ENCODE results near the gene ATOH8. TPM values are rescaled to one million over a fixed set of nuclear protein-coding genes. Genes with fewer than 3 reads are reported as not detected.
"Not testable (repeated sequence)": the region's sequence is repeated elsewhere in the genome, so short reads cannot be mapped to it uniquely, and the experiment has no call there.

ATOH8 gene
- total and polyA plus RNA-seq, 5 donors: 35.7 to 57.8 (median 52.6) TPM

GRCh38 chr2:85813982-85814801 is 60.4 kb downstream of the ATOH8 start:
- no peaks in the 10 kb centered on the region for H3K9me3 ChIP-seq (ENCODE audit: control insufficient read depth, low read length)
- H3K27me3 ChIP-seq (ENCODE audit: control insufficient read depth, insufficient read depth): no peaks in the 10 kb centered on the region
- WGBS: 29% methylated on average over 13 of the region's 13 CpGs
- H3K4me3 ChIP-seq (ENCODE audit: low read length): no peak overlapping the region
- H3K27ac ChIP-seq (ENCODE audit: low read length): no peak overlapping the region
- intact Hi-C loops (cut with DNase I): loop anchor here (2.0 to 10.0 kb wide), 5 partner anchors 82 to 179 kb away; no protein-coding TSS in a partner anchor
- H3K4me1 ChIP-seq (ENCODE audit: control insufficient read depth, insufficient read depth, low read length): peaks cover 3% of the 10 kb centered on the region
- ATAC-seq: peak; percentile 91
- DNase-seq: peak; percentile 89 to 97 (median 96)

GRCh38 chr2:85814802-85815550 is 61.2 kb downstream of the ATOH8 start:
- 67% methylated on average over 10 of the region's 10 CpGs for WGBS
- H3K9me3 ChIP-seq (ENCODE audit: control insufficient read depth, low read length): no peaks in the 10 kb centered on the region
- no peaks in the 10 kb centered on the region for H3K27me3 ChIP-seq (ENCODE audit: control insufficient read depth, insufficient read depth)
- H3K4me3 ChIP-seq (ENCODE audit: low read length): no peak overlapping the region
- no peak overlapping the region for H3K27ac ChIP-seq (ENCODE audit: low read length)
- intact Hi-C loops (cut with DNase I): loop anchor here (5.0 to 10.0 kb wide), 5 partner anchors 83 to 183 kb away; no protein-coding TSS in a partner anchor
- DNase-seq (no peak), ATAC-seq (no peak)
- peaks cover 3% of the 10 kb centered on the region for H3K4me1 ChIP-seq (ENCODE audit: control insufficient read depth, insufficient read depth, low read length)

- Histone ChIP-seq H3K4me3 (ENCODE audit: low read length) (no peak overlapping the region), H3K4me1 (ENCODE audit: control insufficient read depth, insufficient read depth, low read length) (no peaks in the 10 kb centered on the region), H3K27me3 (ENCODE audit: control insufficient read depth, insufficient read depth) (no peaks in the 10 kb centered on the region), H3K27ac (ENCODE audit: low read length) (no peak overlapping the region), H3K9me3 (ENCODE audit: control insufficient read depth, low read length) (no peaks in the 10 kb centered on the region)
- DNase-seq (no peak), ATAC-seq (no peak)
- 79% methylated on average over 6 of the region's 6 CpGs for WGBS
- intact Hi-C loops (cut with DNase I): loop anchor here in 2 of 4 donors (5.0 to 10.0 kb wide), 2 partner anchors 185 to 188 kb away; no protein-coding TSS in a partner anchor
Measured at GRCh38 chr2:85819811-85820510, 66.2 kb downstream of the ATOH8 start.

- no peak overlapping the region for H3K4me3 ChIP-seq (ENCODE audit: low read length)
- H3K27me3 ChIP-seq (ENCODE audit: control insufficient read depth, insufficient read depth): no peaks in the 10 kb centered on the region
- ATAC-seq: no peak
- WGBS: 91% methylated on average over 5 of the region's 5 CpGs
- intact Hi-C loops (cut with DNase I): no loop called here
- no peak overlapping the region for H3K27ac ChIP-seq (ENCODE audit: low read length)
- DNase-seq: no peak
- H3K9me3 ChIP-seq (ENCODE audit: control insufficient read depth, low read length): no peaks in the 10 kb centered on the region
- H3K4me1 ChIP-seq (ENCODE audit: control insufficient read depth, insufficient read depth, low read length): no peaks in the 10 kb centered on the region
Measured at GRCh38 chr2:85822766-85823165, 69.0 kb downstream of the ATOH8 start.

- Histone ChIP-seq H3K27ac (ENCODE audit: low read length) (no peak overlapping the region), H3K4me1 (ENCODE audit: control insufficient read depth, insufficient read depth, low read length) (no peaks in the 10 kb centered on the region), H3K27me3 (ENCODE audit: control insufficient read depth, insufficient read depth) (no peaks in the 10 kb centered on the region), H3K4me3 (ENCODE audit: low read length) (no peak overlapping the region), H3K9me3 (ENCODE audit: control insufficient read depth, low read length) (no peaks in the 10 kb centered on the region)
- WGBS: 66% methylated on average over 2 of the region's 2 CpGs
- no peak for ATAC-seq
- no peak for DNase-seq
- intact Hi-C loops (cut with DNase I): no loop called here
Measured at GRCh38 chr2:85823951-85824350, 70.2 kb downstream of the ATOH8 start.

- Histone ChIP-seq H3K4me1 (ENCODE audit: control insufficient read depth, insufficient read depth, low read length) (no peaks in the 10 kb centered on the region), H3K27ac (ENCODE audit: low read length) (no peak overlapping the region), H3K27me3 (ENCODE audit: control insufficient read depth, insufficient read depth) (no peaks in the 10 kb centered on the region), H3K4me3 (ENCODE audit: low read length) (no peak overlapping the region), H3K9me3 (ENCODE audit: control insufficient read depth, low read length) (no peaks in the 10 kb centered on the region)
- WGBS: 27% methylated on average over 20 of the region's 20 CpGs
- ATAC-seq (peak; percentile 91 to 95), DNase-seq (peak; percentile 79 to 92 (median 90))
- intact Hi-C loops (cut with DNase I): loop anchor here (1.0 to 5.0 kb wide), 4 partner anchors 60 to 252 kb away; partner anchors contain the start of gene ST3GAL5 (in 1 of the 4)
Measured at GRCh38 chr2:85826990-85827878, 73.4 kb downstream of the ATOH8 start.

- intact Hi-C loops (cut with DNase I): loop anchor here (1.0 to 5.0 kb wide), 4 partner anchors 59 to 251 kb away; partner anchors contain the start of gene ST3GAL5 (in 1 of the 4)
- Histone ChIP-seq H3K27me3 (ENCODE audit: control insufficient read depth, insufficient read depth) (no peaks in the 10 kb centered on the region), H3K4me3 (ENCODE audit: low read length) (no peak overlapping the region), H3K4me1 (ENCODE audit: control insufficient read depth, insufficient read depth, low read length) (no peaks in the 10 kb centered on the region), H3K27ac (ENCODE audit: low read length) (no peak overlapping the region), H3K9me3 (ENCODE audit: control insufficient read depth, low read length) (no peaks in the 10 kb centered on the region)
- ATAC-seq: peak in 1 of 2 donors; percentile 6
- 83% methylated on average over 18 of the region's 18 CpGs for WGBS
- DNase-seq: no peak
Measured at GRCh38 chr2:85827879-85828569, 74.2 kb downstream of the ATOH8 start.

- H3K27ac ChIP-seq (ENCODE audit: low read length): no peak overlapping the region
- ATAC-seq (no peak), DNase-seq (no peak)
- intact Hi-C loops (cut with DNase I): loop anchor here in 3 of 4 donors (5.0 kb wide), 2 partner anchors 59 to 249 kb away; partner anchors contain the start of gene ST3GAL5 (in 1 of the 3)
- H3K4me1 ChIP-seq (ENCODE audit: control insufficient read depth, insufficient read depth, low read length): no peaks in the 10 kb centered on the region
- no peaks in the 10 kb centered on the region for H3K27me3 ChIP-seq (ENCODE audit: control insufficient read depth, insufficient read depth)
- no peaks in the 10 kb centered on the region for H3K9me3 ChIP-seq (ENCODE audit: control insufficient read depth, low read length)
- whole genome bisulfite sequencing: 89% methylated on average over 7 of the region's 7 CpGs
- H3K4me3 ChIP-seq (ENCODE audit: low read length): no peak overlapping the region
Measured at GRCh38 chr2:85828725-85829124, 74.9 kb downstream of the ATOH8 start.

- 88% methylated on average over 4 of the region's 4 CpGs for WGBS
Measured at GRCh38 chr2:85829394-85829793, 75.6 kb downstream of the ATOH8 start.

More at GRCh38 chr2:85829394-85829793, 75.6 kb downstream of the ATOH8 start:
- H3K4me3 ChIP-seq (ENCODE audit: low read length); H3K27me3 ChIP-seq (ENCODE audit: control insufficient read depth, insufficient read depth); H3K27ac ChIP-seq (ENCODE audit: low read length); ATAC-seq; DNase-seq; H3K4me1 ChIP-seq (ENCODE audit: control insufficient read depth, insufficient read depth, low read length); H3K9me3 ChIP-seq (ENCODE audit: control insufficient read depth, low read length): not testable (repeated sequence)
- intact Hi-C loops (cut with DNase I): loop anchor here in 3 of 4 donors (5.0 kb wide), 2 partner anchors 58 to 248 kb away; partner anchors contain the start of gene ST3GAL5 (in 1 of the 3)
